Astrocyte (in vitro differentiated cells and primary cell): ENCODE measurements around the gene DCAF6.

Experiments used
- CTCF ChIP-seq: IDR thresholded peaks from 2 replicates; pipeline ENCODE4 v1.5.1; 2011; ENCODE audit warnings: low read depth, mild to moderate bottlenecking, inconsistent platforms, low read length, moderate library complexity; ENCODE audit not compliant: insufficient read depth
- EZH2 ChIP-seq: IDR thresholded peaks from 2 replicates; pipeline ENCODE4 v1.6.1; 2012; ENCODE audit warnings: mild to moderate bottlenecking, low read length, inconsistent platforms; ENCODE audit not compliant: insufficient read depth

GRCh38 chr1:167940264-167940663 is 3.8 kb downstream of the DCAF6 start:
- TF ChIP-seq CTCF (no peak), EZH2 (no peak)
